Right lobe of liver (tissue), 6 donors: ENCODE measurements around the gene DNAJB1. TPM values are rescaled to one million over a fixed set of nuclear protein-coding genes. Genes with fewer than 3 reads are reported as not detected.

ENCODE experiments used
- ATAC-seq, 4 donors: fragments of 200-7000 bp; cut with Tn5 transposase; one replicate each; pipeline ENCODE4 v1.9.1; 2020; ENCODE audit warnings: mild to moderate bottlenecking in 4 of 4, moderate library complexity in 4 of 4
- DNase-seq, 3 donors: peaks; one replicate each; pipeline ENCODE4 v3.0.0-alpha.2; 2020
- H3K27ac ChIP-seq, 3 donors: fragments of 200-600 bp; one replicate each; pipeline ENCODE4 v1.8.0; 2022
- H3K27me3 ChIP-seq, 2 donors: fragments of 200-600 bp; one replicate each; pipeline ENCODE4 v1.8.0; 2022
- H3K36me3 ChIP-seq, 4 donors: fragments of 200-600 bp; sonication (generic) in 1 of 4; one replicate each; pipeline versions ENCODE4 v1.5.1 to v1.8.0; 2017 to 2022; ENCODE audit warnings: control low read depth in 1 of 4
- H3K4me1 ChIP-seq, 4 donors: fragments of 200-600 bp; sonication (generic) in 1 of 4; one replicate each; pipeline versions ENCODE4 v1.5.1 to v1.8.0; 2017 to 2022; ENCODE audit warnings: control low read depth in 1 of 4
- H3K4me3 ChIP-seq, 3 donors: fragments of 200-600 bp; one replicate each; pipeline ENCODE4 v1.8.0; 2022
- H3K9me3 ChIP-seq, 4 donors: fragments of 200-600 bp; sonication (generic) in 1 of 4; one replicate each; pipeline versions ENCODE4 v1.5.1 to v1.8.0; 2017 to 2022; ENCODE audit warnings: control low read depth in 1 of 4
- CTCF ChIP-seq, 4 donors: fragments of 200-600 bp in 3 of 4; fragments of 450-650 bp in 1 of 4; IDR thresholded peaks; one replicate each; pipeline versions ENCODE4 v1.5.1 to v1.8.0; 2016 to 2022; ENCODE audit warnings: antibody characterized with exemption in 4 of 4, mild to moderate bottlenecking in 2 of 4
- POLR2A ChIP-seq: fragments of 450-650 bp; IDR thresholded peaks from one replicate; pipeline ENCODE4 v1.6.1; 2017; ENCODE audit warnings: antibody characterized with exemption, mild to moderate bottlenecking
- WGBS: methylation state at CpG from one replicate; pipeline ENCODE4 v1.1.6; 2018; ENCODE audit warnings: low coverage, low lambda C conversion rate; ENCODE audit not compliant: insufficient coverage; ENCODE audit errors: missing lambda C conversion rate; 5-methylcytosine and 5-hydroxymethylcytosine counted together
- intact Hi-C, 2 donors: fragments of 100-400 bp; cut with DNase I; formaldehyde crosslinking; loops; one replicate each; pipeline versions ENCODE4 v1.11.2 to v1.14.1; 2022
- total RNA-seq, 6 experiments: library from RNA; depleted of rRNA in 2 of 6; stranded (reverse); fragments of >200 nt in 2 of 6; fragmentation: NEBNext Ultra II Directional in 3 of 6; extraction: Animal tissue kit (Norgen Biotek cat#: 25700) in 3 of 6; gene quantifications; one replicate each; pipeline versions ENCODE4 v1.1.0 to v1.2.4, GENCODE V29; 2016 to 2023
- donor health status: DM: no; HTN: yes; CAD: no.
- donor health status: DM: no; HTN: no; CAD: no.
- donor health status: DM: no; HTN: no; CAD: no.
- donor health status: DM: no; HTN: yes; CAD: no.
- donor health status: DM: no; HTN: yes; CAD: no.

Gene DNAJB1
- total RNA-seq, 6 experiments from 2014 or later = 35.7 to 76.8 (median 52.1) TPM

DNA sequence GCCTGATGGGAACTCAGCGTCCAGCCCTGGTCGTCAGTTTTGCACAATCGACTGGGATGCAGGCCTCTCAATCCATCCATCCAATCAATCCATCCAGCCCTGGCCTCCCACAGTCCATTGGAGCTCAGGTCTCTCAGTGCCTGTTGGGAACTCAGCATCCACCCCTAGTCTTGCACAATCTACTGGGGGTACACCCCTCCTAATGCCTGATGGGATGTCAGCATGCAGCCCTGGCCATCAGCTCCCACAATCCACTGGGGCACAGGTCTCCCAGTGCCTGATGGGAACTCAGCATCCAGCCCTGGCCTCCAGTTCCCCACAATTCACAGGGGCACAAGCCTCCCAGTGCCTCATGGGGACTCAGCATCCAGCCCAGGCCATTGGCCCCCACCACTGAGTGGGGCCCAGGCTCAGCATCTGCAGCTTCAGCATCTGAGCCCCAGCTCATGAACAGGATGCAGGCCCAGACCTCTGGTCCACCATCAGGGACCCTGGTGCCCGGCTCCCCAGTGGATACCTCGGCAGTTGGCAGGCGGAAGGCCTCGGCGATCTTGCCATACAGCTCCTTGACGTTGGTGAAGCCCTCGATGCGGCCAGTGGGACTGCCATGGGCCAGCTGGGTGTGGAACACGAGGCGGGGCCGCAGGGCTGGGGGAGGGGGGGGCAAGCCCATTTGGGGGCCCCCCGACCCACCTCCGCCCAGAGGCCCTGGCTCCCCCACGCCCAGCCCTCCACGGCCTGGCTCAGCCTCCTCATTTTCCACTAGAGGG is 35.8 kb downstream of the DNAJB1 start:
- H3K36me3 ChIP-seq = peaks cover 0 to 5% (median under 1%) of the 10 kb centered on the region in 4 donors
- ATAC-seq (no peak), DNase-seq (no peak)
- intact Hi-C loops = no loop called here
- 100% methylated on average over 1 of the region's 18 CpGs for WGBS
- H3K27ac ChIP-seq = no peak overlapping the region
- no peak for TF ChIP-seq POLR2A
- no peak for TF ChIP-seq CTCF (IDR thresholded peaks at IDR 0.05)
- no peak overlapping the region for H3K4me3 ChIP-seq
- no peaks in the 10 kb centered on the region for H3K27me3 ChIP-seq
- no peaks in the 10 kb centered on the region for H3K4me1 ChIP-seq
- H3K9me3 ChIP-seq = no peaks in the 10 kb centered on the region

GRCh38 chr19:14480700-14481079 is 37.5 kb downstream of the DNAJB1 start:
- no peaks in the 10 kb centered on the region for H3K9me3 ChIP-seq
- WGBS = 100% methylated on average over 1 of the region's 5 CpGs
- no peak overlapping the region for H3K27ac ChIP-seq
- intact Hi-C loops = no loop called here
- no peak for TF ChIP-seq POLR2A
- no peak for TF ChIP-seq CTCF (IDR thresholded peaks at IDR 0.05)
- peaks cover 0 to 5% (median under 1%) of the 10 kb centered on the region in 4 donors for H3K36me3 ChIP-seq
- DNase-seq (no peak), ATAC-seq (no peak)
- no peaks in the 10 kb centered on the region for H3K27me3 ChIP-seq
- no peak overlapping the region for H3K4me3 ChIP-seq
- no peaks in the 10 kb centered on the region for H3K4me1 ChIP-seq

DNA sequence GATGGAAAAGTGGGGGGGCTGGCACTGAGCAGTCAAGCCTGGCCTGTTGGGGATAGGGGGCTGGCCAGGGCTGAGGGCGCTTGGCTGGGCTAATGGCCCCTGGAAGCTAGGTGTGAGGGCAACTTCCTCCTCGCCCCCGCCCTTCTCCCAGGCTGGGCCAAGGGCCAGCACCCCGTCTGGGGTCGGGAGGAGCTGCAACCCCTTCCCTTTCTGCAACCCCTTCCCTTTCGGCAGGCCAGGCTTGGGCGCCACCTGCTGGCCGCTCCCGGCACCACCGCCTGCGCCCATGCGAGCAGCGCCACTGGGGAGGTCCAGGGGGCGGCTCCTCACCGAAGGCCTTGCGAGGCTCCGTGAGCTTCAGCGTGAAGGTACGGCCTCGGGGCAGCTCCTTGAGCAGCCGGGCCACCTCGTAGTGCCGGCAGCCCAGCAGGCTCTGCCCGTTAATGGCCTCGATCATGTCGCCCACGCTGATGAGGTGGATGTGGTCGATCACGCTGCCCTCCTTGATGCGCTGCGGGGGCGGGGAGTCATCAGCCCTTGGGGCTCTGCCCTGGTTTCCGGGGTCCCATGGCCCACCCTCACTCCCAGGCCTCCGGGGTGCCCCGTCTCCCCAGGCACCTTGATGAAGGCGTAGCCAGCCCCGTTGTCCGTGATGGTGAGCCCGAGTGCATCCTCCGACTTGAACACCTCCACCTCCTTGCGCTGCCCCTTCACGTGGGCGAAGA is 38.1 kb downstream of the DNAJB1 start:
- no peak for DNase-seq
- Histone ChIP-seq H3K4me1 (no peaks in the 10 kb centered on the region), H3K4me3 (no peak overlapping the region), H3K36me3 (peaks cover 0 to 5% (median under 1%) of the 10 kb centered on the region in 4 donors), H3K27me3 (no peaks in the 10 kb centered on the region), H3K9me3 (no peaks in the 10 kb centered on the region), H3K27ac (no peak overlapping the region)
- ATAC-seq = peak; percentile 27 to 57 (median 48)
- intact Hi-C loops = no loop called here
- WGBS = no CpG with 5 or more reads among the region's 43 CpGs
- TF ChIP-seq POLR2A = no peak
- peak; percentile 54 to 72 (median 65) for TF ChIP-seq CTCF (IDR thresholded peaks at IDR 0.05)

- Histone ChIP-seq H3K27me3 (no peaks in the 10 kb centered on the region), H3K36me3 (peaks cover 0 to 5% (median under 1%) of the 10 kb centered on the region in 4 donors), H3K4me1 (no peaks in the 10 kb centered on the region), H3K9me3 (no peaks in the 10 kb centered on the region), H3K4me3 (no peak overlapping the region), H3K27ac (no peak overlapping the region)
- DNase-seq (no peak), ATAC-seq (no peak)
- intact Hi-C loops = no loop called here
- 89% methylated on average over 8 of the region's 14 CpGs for WGBS
- no peak for TF ChIP-seq POLR2A
- no peak for TF ChIP-seq CTCF (IDR thresholded peaks at IDR 0.05)
Observed at GRCh38 chr19:14479309-14479974, 38.8 kb downstream of the DNAJB1 start.
